SU-DHL-6 (cell line): ENCODE measurements around the gene B3GNT3.
A peak's percentile ranks its signal among the peaks of the same experiment; 100 is the strongest.

Experiments
- H2AFZ ChIP-seq: fragments of 200-600 bp; sonication (generic); 2 replicates; pipeline ENCODE4 v1.6.1; 2014; ENCODE audit warnings: low read depth, mild to moderate bottlenecking, moderate library complexity, mixed read lengths, antibody characterized with exemption, low read length; ENCODE audit not compliant: severe bottlenecking
- H3F3A ChIP-seq: fragments of 200-600 bp; shearing (Covaris generic); 2 replicates; pipeline ENCODE4 v1.6.0; 2016; ENCODE audit warnings: antibody characterized with exemption, mild to moderate bottlenecking; ENCODE audit not compliant: insufficient read depth
- H3K27ac ChIP-seq: fragments of 200-600 bp; sonication (generic); 2 replicates; pipeline ENCODE4 v1.5.1; 2016; ENCODE audit warnings: low read depth, mild to moderate bottlenecking, low read length, moderate library complexity, mixed read lengths
- H3K27me3 ChIP-seq: fragments of 200-600 bp; sonication (generic), shearing (Covaris generic); 2 replicates; pipeline ENCODE4 v1.6.0; 2014; ENCODE audit warnings: mild to moderate bottlenecking, low read length
- H3K36me3 ChIP-seq: fragments of 200-600 bp; sonication (generic); 2 replicates; pipeline ENCODE4 v1.6.1; 2014; ENCODE audit warnings: mild to moderate bottlenecking, low read length, mixed read lengths
- H3K4me2 ChIP-seq: fragments of 300-600, 200-600 bp; shearing (Covaris generic), sonication (generic); 2 replicates; pipeline ENCODE4 v1.6.0; 2014; ENCODE audit warnings: low read length, low read depth, mild to moderate bottlenecking; ENCODE audit not compliant: poor library complexity, severe bottlenecking
- H3K4me3 ChIP-seq: fragments of 200-600 bp; sonication (generic); 2 replicates; pipeline ENCODE4 v1.5.1; 2014; ENCODE audit warnings: antibody characterized with exemption, low read length, mild to moderate bottlenecking, mixed read lengths; ENCODE audit not compliant: insufficient read depth, poor library complexity, severe bottlenecking
- H3K79me2 ChIP-seq: fragments of 200-600 bp; sonication (generic); 2 replicates; pipeline ENCODE4 v1.6.1; 2014; ENCODE audit warnings: mild to moderate bottlenecking, low read length, moderate library complexity; ENCODE audit not compliant: insufficient read depth
- H3K9ac ChIP-seq: fragments of 200-600 bp; sonication (generic); 2 replicates; pipeline ENCODE4 v1.7.0; 2014; ENCODE audit warnings: mild to moderate bottlenecking, low read length
- H3K9me2 ChIP-seq: fragments of 200-600 bp; sonication (generic); replicated peaks from 2 replicates; pipeline ENCODE4 v1.6.1; 2014; ENCODE audit warnings: low read length; ENCODE audit not compliant: insufficient read depth
- H3K9me3 ChIP-seq: fragments of 200-600 bp; sonication (generic); 2 replicates; pipeline ENCODE4 v1.6.1; 2014; ENCODE audit warnings: low read length, mixed read lengths; ENCODE audit not compliant: insufficient read depth
- H4K20me1 ChIP-seq: fragments of 200-600 bp; sonication (generic); 2 replicates; pipeline ENCODE4 v1.6.1; 2014; ENCODE audit warnings: low read depth, mild to moderate bottlenecking, antibody characterized with exemption, low read length, moderate library complexity, mixed read lengths
- EZH2phosphoT487 ChIP-seq: fragments of 200-600 bp; sonication (generic), shearing (Covaris generic); conservative IDR thresholded peaks from 2 replicates; pipeline ENCODE4 v1.6.1; 2018; ENCODE audit warnings: mild to moderate bottlenecking, antibody characterized with exemption, low read length, moderate library complexity, mixed read lengths
- TF ChIP-seq, protein P1 (sequence below): fragments of 200-600 bp; sonication (generic); IDR thresholded peaks from one replicate; pipeline ENCODE4 v1.5.1; 2017; ENCODE audit warnings: antibody characterized with exemption, mild to moderate bottlenecking, low read length, moderate library complexity; ENCODE audit not compliant: insufficient read depth, poor library complexity, severe bottlenecking

The B3GNT3 gene

DNA sequence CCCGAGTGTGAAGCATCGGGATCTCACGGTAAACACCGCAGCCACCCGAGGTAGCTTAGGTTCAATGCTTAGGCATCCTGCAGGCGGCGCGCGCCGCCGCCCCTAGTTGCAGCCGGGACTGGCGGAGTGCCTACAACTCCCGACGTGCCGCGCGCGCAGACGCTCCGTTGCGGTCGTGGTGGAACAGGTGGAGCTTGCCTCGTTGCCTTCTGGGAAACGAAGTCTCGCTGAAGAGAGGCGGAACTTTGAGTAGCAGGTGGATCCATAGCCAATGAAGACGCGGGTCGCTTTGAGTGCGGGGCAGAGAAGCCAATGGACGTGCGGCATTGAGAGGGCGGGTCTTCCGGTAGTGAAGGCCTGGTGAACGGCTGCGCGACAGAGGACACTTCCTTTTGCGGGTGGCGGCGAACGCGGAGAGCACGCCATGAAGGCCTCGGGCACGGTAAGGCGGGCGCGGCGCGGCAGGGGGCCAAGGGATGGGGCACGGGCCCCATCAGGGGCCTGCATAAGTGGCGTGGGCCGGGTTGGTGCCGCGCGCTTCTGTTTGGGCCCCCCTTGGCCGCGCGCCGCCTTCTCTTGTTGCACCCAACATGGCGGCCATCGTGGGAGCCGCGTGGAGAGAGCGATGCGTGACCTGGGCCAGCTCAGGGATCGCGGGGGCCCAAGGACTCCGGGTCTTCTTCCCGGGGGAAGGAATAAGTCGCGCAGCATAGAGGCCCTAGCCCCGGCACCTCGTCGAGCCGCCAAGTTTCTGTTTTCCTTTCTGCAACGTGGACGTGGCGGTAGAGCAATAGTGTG, 64.8 kb downstream of the B3GNT3 start, which contains the start of gene RPL18A:
TSS of gene RPL18A (plus strand) at position 378 of the 798 bp plus-strand sequence. CDS start at position 425, 47 bp downstream.
- peak within 1 kb of the TSS; percentile 85 for H3K9ac ChIP-seq
- H2AFZ ChIP-seq, result peak within 1 kb of the TSS; percentile 98

DNA sequence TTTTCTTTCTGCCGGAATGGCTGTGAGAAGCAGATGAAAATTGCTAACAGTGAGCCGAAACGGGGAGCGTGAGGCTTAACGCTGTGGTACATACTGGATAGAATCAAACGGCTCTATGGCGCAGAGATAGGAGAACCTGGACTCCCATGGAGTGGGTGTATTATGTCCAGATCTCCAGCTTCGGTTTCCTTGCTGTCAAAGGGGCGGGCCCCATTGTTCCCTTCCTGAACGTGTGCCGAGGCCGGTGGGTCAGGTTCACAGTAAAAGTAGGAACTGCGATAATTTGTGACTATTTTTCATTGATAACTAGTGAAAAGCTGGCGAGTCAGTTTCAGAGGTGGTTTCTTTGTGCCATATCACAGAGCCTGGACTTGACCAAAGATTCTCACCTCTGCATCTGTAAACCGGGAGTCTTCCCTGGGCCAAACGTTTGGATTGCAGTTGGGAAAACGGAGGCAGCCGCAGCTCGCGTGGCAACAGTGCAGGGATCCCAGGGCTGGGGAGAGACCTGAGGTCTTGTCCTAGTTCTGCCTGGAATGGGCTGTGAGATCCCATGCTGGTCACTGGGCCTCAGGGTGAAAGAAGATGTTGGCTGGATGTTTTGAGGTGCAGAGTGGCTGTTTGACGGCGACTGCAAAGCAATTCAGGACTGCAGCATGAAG, 65.5 kb downstream of the B3GNT3 start:
- peaks cover 48% of the 10 kb centered on the region for H3F3A ChIP-seq
- H3K36me3 ChIP-seq, result peaks cover 23% of the 10 kb centered on the region

More for the DNA sequence above, 64.8 kb downstream of the B3GNT3 start, which contains the start of gene RPL18A:
- Histone ChIP-seq H3K79me2 (peaks cover 23% of the 10 kb centered on the region), H3K27me3 (no peaks in the 10 kb centered on the region), H3K4me3 (peak within 1 kb of the TSS; percentile 90), H3K9me3 (no peaks in the 10 kb centered on the region), H3K36me3 (peaks cover 23% of the 10 kb centered on the region), H3F3A (peaks cover 41% of the 10 kb centered on the region), H3K4me2 (peak within 1 kb of the TSS; percentile 88), H3K27ac (peak within 1 kb of the TSS; percentile 45), H4K20me1 (peaks cover 5% of the 10 kb centered on the region; the same call in 1 of the 2 replicates), H3K9me2 (no peaks in the 10 kb centered on the region)
- TF ChIP-seq, protein P1, sequence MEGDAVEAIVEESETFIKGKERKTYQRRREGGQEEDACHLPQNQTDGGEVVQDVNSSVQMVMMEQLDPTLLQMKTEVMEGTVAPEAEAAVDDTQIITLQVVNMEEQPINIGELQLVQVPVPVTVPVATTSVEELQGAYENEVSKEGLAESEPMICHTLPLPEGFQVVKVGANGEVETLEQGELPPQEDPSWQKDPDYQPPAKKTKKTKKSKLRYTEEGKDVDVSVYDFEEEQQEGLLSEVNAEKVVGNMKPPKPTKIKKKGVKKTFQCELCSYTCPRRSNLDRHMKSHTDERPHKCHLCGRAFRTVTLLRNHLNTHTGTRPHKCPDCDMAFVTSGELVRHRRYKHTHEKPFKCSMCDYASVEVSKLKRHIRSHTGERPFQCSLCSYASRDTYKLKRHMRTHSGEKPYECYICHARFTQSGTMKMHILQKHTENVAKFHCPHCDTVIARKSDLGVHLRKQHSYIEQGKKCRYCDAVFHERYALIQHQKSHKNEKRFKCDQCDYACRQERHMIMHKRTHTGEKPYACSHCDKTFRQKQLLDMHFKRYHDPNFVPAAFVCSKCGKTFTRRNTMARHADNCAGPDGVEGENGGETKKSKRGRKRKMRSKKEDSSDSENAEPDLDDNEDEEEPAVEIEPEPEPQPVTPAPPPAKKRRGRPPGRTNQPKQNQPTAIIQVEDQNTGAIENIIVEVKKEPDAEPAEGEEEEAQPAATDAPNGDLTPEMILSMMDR, result peak; percentile 70
- TF ChIP-seq EZH2phosphoT487, result no peak

DNA sequence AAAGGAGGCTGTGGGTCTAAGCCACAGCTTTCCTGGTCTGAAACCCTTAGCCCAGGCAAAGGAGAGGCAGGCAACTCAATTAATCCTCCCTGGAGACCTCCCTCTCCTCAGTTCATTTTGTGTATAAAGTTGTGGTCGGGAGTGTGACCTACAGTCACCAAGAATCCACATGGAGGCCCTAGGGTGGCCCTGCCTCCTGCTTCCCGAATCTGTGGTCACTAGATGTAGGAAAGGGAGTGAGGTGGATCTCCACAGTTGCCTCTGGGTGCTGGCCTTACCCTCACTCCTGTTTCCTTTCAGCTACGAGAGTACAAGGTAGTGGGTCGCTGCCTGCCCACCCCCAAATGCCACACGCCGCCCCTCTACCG, 66.0 kb downstream of the B3GNT3 start:
- Histone ChIP-seq H3K36me3 (peaks cover 23% of the 10 kb centered on the region), H3F3A (peaks cover 51% of the 10 kb centered on the region), H4K20me1 (peaks cover 5% of the 10 kb centered on the region; the same call in 1 of the 2 replicates), H3K9ac (peak overlapping the region; percentile 85), H2AFZ (no peak overlapping the region), H3K9me3 (no peaks in the 10 kb centered on the region), H3K4me2 (peak overlapping the region; percentile 88), H3K9me2 (no peaks in the 10 kb centered on the region), H3K79me2 (peaks cover 23% of the 10 kb centered on the region), H3K27ac (peak overlapping the region; percentile 45), H3K4me3 (peak overlapping the region; percentile 90), H3K27me3 (no peaks in the 10 kb centered on the region)
- no peak for TF ChIP-seq EZH2phosphoT487
- TF ChIP-seq, protein P1, result no peak

More for the DNA sequence above, 65.5 kb downstream of the B3GNT3 start:
- TF ChIP-seq, protein P1, result no peak
- TF ChIP-seq EZH2phosphoT487, result no peak
- Histone ChIP-seq H2AFZ (no peak overlapping the region), H3K9me3 (no peaks in the 10 kb centered on the region), H3K4me3 (peak overlapping the region; percentile 90), H3K27ac (peak overlapping the region; percentile 45), H3K9me2 (no peaks in the 10 kb centered on the region), H3K4me2 (peak overlapping the region; percentile 88), H4K20me1 (peaks cover 5% of the 10 kb centered on the region; the same call in 1 of the 2 replicates), H3K27me3 (no peaks in the 10 kb centered on the region), H3K79me2 (peaks cover 23% of the 10 kb centered on the region), H3K9ac (peak overlapping the region; percentile 85)
